Measurements from ENCODE around the gene AXL. TPM values are rescaled to one million over a fixed set of nuclear protein-coding genes. Genes with fewer than 3 reads are reported as not detected.

Gene AXL
- total RNA-seq, 4 donors from 2014 or later, result 19.7 to 52.4 (median 25.6) TPM

DNA sequence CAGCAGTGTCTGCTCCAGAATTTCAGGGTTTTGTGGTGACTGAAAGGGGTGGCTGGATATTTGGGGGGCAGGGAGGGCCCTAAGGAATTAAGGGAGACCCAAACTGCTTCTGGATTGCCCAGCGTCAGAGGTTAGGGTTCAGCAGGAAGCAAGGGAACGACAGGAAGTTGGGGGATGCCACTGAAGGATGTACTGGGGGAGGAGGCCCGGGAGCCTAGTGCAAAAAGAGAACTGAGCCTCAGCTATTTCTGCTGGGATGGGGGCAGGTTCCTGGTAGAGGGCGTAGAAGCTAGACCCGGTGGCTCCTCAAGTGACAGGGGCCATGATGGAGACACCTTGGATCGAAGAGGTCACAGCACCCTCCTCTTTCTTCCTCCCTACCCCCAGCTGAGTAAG lies 24.9 kb upstream of the AXL start:
- no peak for DNase-seq
- 36 to 41% methylated on average over 6 of the region's 6 CpGs for WGBS, 2 donors (ENCODE audit: low coverage in 1 of 2)
- Histone ChIP-seq H3K9me3 (no peaks in the 10 kb centered on the region), H3K27ac (peak overlapping the region in 3 of 4 donors; percentile 74 to 84 (median 83)), H3K27me3 (peaks cover 18% of the 10 kb centered on the region), H3K36me3 (no peaks in the 10 kb centered on the region), H3K4me1 (peaks cover 4 to 22% (median 19%) of the 10 kb centered on the region in 4 donors), H3K4me3 (peak overlapping the region in 3 of 4 donors; percentile 42 to 66 (median 65))
- in situ Hi-C loops (cut with MboI; ENCODE audit: low pct_ligation_motif_present in 1 of 4, low pct_unique_long_range_greater_than_20kb in 1 of 4, low sequenced_read_pairs in 3 of 4), result no loop called here
- TF ChIP-seq EP300 (IDR thresholded peaks at IDR 0.05; ENCODE audit: low read depth), result no peak
- TF ChIP-seq, protein P1, sequence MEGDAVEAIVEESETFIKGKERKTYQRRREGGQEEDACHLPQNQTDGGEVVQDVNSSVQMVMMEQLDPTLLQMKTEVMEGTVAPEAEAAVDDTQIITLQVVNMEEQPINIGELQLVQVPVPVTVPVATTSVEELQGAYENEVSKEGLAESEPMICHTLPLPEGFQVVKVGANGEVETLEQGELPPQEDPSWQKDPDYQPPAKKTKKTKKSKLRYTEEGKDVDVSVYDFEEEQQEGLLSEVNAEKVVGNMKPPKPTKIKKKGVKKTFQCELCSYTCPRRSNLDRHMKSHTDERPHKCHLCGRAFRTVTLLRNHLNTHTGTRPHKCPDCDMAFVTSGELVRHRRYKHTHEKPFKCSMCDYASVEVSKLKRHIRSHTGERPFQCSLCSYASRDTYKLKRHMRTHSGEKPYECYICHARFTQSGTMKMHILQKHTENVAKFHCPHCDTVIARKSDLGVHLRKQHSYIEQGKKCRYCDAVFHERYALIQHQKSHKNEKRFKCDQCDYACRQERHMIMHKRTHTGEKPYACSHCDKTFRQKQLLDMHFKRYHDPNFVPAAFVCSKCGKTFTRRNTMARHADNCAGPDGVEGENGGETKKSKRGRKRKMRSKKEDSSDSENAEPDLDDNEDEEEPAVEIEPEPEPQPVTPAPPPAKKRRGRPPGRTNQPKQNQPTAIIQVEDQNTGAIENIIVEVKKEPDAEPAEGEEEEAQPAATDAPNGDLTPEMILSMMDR (IDR thresholded peaks at IDR 0.05), result no peak
- no peak for TF ChIP-seq POLR2A (IDR thresholded peaks at IDR 0.05)
- TF ChIP-seq POLR2AphosphoS5 (IDR thresholded peaks at IDR 0.05), result no peak
- intact Hi-C loops (cut with DNase I; ENCODE audit: low total_unique reads), result no loop called here

DNA sequence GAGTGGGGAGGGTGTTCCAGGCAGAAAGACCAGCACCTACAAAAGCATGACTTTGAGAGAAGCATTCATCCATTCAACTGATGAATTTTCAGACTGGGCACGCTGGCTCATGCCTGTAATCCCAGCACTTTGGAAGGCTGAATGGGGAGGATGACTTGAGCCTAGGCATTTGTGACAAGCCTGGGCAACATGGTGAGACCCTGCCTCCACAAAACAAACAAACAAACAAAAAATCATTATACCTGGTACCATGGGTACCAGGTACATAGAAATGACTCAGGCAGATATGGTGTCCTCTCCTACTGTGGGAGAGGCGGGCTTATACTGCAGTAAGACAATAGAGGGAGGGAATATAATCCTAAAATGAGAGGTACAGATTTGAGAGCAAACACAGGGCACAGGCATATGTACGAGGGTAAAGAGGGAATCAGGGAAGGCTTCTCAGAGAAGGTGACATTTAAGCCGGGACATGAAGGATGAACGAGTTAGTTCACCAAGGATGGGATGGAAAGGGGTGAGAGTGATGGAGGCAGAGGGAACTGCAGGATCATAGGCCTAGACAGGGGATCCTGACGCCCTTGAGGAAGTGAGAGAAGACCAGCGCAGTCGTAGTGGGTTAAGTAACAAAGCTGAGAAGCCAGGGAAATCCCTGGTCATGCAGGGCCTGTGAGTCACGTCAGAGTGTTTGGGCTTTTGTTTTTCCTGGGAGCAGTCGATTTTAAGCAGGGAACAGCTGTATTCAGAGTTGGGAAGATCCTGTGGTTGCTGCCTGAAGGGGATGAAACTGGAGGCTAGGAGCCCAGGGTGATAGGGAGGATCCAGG lies 23.1 kb upstream of the AXL start:
- no peak for TF ChIP-seq POLR2AphosphoS5 (IDR thresholded peaks at IDR 0.05)
- no peak for TF ChIP-seq POLR2A (IDR thresholded peaks at IDR 0.05)
- TF ChIP-seq EP300 (IDR thresholded peaks at IDR 0.05; ENCODE audit: low read depth), result no peak
- TF ChIP-seq, protein P1 (IDR thresholded peaks at IDR 0.05), result no peak
- Histone ChIP-seq H3K36me3 (no peaks in the 10 kb centered on the region), H3K9me3 (no peaks in the 10 kb centered on the region), H3K4me1 (peaks cover 4 to 22% (median 19%) of the 10 kb centered on the region in 4 donors), H3K4me3 (no peak overlapping the region), H3K27ac (no peak overlapping the region), H3K27me3 (peaks cover 18% of the 10 kb centered on the region)
- no peak for DNase-seq
- intact Hi-C loops (cut with DNase I; ENCODE audit: low total_unique reads) (no loop called here), in situ Hi-C loops (cut with MboI; ENCODE audit: low pct_ligation_motif_present in 1 of 4, low pct_unique_long_range_greater_than_20kb in 1 of 4, low sequenced_read_pairs in 3 of 4) (no loop called here)
- WGBS, 2 donors (ENCODE audit: low coverage in 1 of 2), result 65% methylated on average over 9 to 10 of the region's 10 CpGs

DNA sequence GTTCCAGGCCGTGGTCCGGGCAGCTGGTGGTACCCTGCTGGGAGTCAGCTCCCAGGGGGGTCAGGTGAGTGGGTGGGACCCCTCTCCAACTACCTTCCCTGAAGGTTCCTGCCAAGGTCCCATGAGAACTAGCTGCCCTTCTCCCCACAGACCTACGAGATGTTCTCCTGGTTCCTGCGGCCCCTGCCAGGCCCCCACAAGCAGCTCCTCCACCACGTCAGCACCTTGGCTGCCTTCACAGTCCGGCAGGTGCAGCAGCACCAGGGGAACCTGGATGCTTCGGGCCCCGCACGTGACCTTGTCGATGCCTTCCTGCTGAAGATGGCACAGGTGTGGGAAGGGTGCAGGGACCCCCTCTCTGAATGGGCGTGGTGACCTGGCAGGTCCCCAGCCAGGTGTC lies 20.5 kb upstream of the AXL start:
- in situ Hi-C loops (cut with MboI; ENCODE audit: low pct_ligation_motif_present in 1 of 4, low pct_unique_long_range_greater_than_20kb in 1 of 4, low sequenced_read_pairs in 3 of 4) (no loop called here), intact Hi-C loops (cut with DNase I; ENCODE audit: low total_unique reads) (no loop called here)
- DNase-seq, result no peak
- Histone ChIP-seq H3K4me3 (no peak overlapping the region), H3K9me3 (no peaks in the 10 kb centered on the region), H3K27me3 (peaks cover 3% of the 10 kb centered on the region), H3K36me3 (no peaks in the 10 kb centered on the region), H3K27ac (no peak overlapping the region), H3K4me1 (peaks cover 0 to 11% (median 10%) of the 10 kb centered on the region in 4 donors)
- TF ChIP-seq EP300 (IDR thresholded peaks at IDR 0.05; ENCODE audit: low read depth) (no peak), POLR2A (IDR thresholded peaks at IDR 0.05) (no peak), POLR2AphosphoS5 (IDR thresholded peaks at IDR 0.05) (no peak)
- TF ChIP-seq, protein P1 (IDR thresholded peaks at IDR 0.05), result no peak
- 76% methylated on average over 11 of the region's 11 CpGs; no CpG with 5 or more reads in 1 of the 2 donors for WGBS, 2 donors (ENCODE audit: low coverage in 1 of 2)

DNA sequence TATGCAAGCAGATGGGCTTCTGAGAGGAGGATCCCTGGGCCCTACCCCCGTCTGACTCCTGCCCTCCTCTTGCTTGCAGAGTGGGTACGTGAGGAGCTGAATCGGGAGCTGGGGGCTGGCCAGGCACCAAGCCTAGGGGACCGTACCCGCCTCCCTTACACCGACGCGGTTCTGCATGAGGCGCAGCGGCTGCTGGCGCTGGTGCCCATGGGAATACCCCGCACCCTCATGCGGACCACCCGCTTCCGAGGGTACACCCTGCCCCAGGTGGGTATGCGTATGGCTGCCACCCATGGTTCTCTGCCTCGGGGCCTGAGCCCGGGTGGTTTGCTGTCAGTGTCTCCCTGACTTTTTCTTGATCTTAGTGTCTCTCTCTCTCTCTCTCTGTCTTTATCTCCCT lies 15.7 kb upstream of the AXL start:
- WGBS, 2 donors (ENCODE audit: low coverage in 1 of 2), result 90 to 100% methylated on average over 1 to 18 of the region's 18 CpGs
- Histone ChIP-seq H3K9me3 (no peaks in the 10 kb centered on the region), H3K36me3 (no peaks in the 10 kb centered on the region), H3K4me1 (no peaks in the 10 kb centered on the region), H3K27me3 (no peaks in the 10 kb centered on the region), H3K4me3 (no peak overlapping the region), H3K27ac (no peak overlapping the region)
- no peak for DNase-seq
- in situ Hi-C loops (cut with MboI; ENCODE audit: low pct_ligation_motif_present in 1 of 4, low pct_unique_long_range_greater_than_20kb in 1 of 4, low sequenced_read_pairs in 3 of 4), result loop anchor here in 3 of 4 donors (5.0 to 10.0 kb wide), 2 partner anchors 51 to 59 kb away; partner anchors contain the start of gene HNRNPUL1 (in 1 of the 3)
- TF ChIP-seq, protein P1 (IDR thresholded peaks at IDR 0.05), result no peak
- no peak for TF ChIP-seq POLR2AphosphoS5 (IDR thresholded peaks at IDR 0.05)
- no peak for TF ChIP-seq POLR2A (IDR thresholded peaks at IDR 0.05)
- no peak for TF ChIP-seq EP300 (IDR thresholded peaks at IDR 0.05; ENCODE audit: low read depth)
- intact Hi-C loops (cut with DNase I; ENCODE audit: low total_unique reads), result no loop called here

Measured in transverse colon (tissue), 4 donors.